Body of pancreas (tissue), 4 donors: ENCODE results near the gene PRTN3.

ENCODE experiments used
- CTCF ChIP-seq, 7 experiments: fragments of 450-650 bp in 4 of 7; fragments of 200-600 bp in 3 of 7; sonication (generic) in 3 of 7; IDR thresholded peaks; one replicate each; pipeline ENCODE4 v1.5.1; 2016 to 2019; ENCODE audit warnings: antibody characterized with exemption in 7 of 7
- POLR2A ChIP-seq, 3 donors: fragments of 450-650 bp; IDR thresholded peaks; one replicate each; pipeline ENCODE4 v1.6.1; 2016; ENCODE audit warnings: antibody characterized with exemption in 3 of 3, mild to moderate bottlenecking in 2 of 3

GRCh38 chr19:803099-803561 is 37.7 kb upstream of the PRTN3 start:
- no peak for TF ChIP-seq POLR2A (IDR thresholded peaks at IDR 0.05)
- TF ChIP-seq CTCF (IDR thresholded peaks at IDR 0.05): no peak
